GM12875 (cell line): Measurements from ENCODE around the gene GASK1A.

ENCODE experiments used
- H3K4me3 ChIP-seq: one replicate; pipeline ENCODE4 v1.5.1; 2011; ENCODE audit warnings: low read depth, low read length, control low read depth
- CTCF ChIP-seq: IDR thresholded peaks from 2 replicates; pipeline ENCODE4 v1.5.1; 2011; ENCODE audit warnings: low read depth, mild to moderate bottlenecking, control low read depth, inconsistent platforms, low read length, moderate library complexity, borderline replicate concordance; ENCODE audit not compliant: insufficient read depth

Gene GASK1A

GRCh38 chr3:43072361-43072760 lies 93.2 kb downstream of the GASK1A start:
- no peak for TF ChIP-seq CTCF
- no peak overlapping the region for H3K4me3 ChIP-seq

- H3K4me3 ChIP-seq, result no peak overlapping the region
- TF ChIP-seq CTCF, result no peak
Measured at GRCh38 chr3:43073116-43073835, 94.2 kb downstream of the GASK1A start.

DNA sequence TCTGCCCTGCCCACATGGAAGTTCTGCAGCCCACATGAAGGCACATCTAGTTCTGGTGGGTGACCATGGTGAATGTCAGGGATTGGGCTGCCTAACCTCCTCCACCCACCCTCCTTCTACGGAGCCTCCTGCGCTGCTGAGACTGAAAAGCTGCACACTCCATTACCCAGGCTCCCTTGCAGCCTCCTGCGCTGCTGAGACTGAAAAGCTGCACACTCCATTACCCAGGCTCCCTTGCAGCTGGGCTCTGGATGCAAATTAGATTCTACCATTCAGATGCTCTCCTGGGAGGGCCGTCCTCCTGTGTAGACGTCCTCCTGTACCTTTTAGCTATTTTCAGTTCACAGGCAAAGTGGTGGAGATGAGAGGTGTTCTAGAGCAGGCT lies 94.7 kb downstream of the GASK1A start:
- H3K4me3 ChIP-seq, result no peak overlapping the region
- no peak for TF ChIP-seq CTCF

GRCh38 chr3:43074482-43074881 lies 95.4 kb downstream of the GASK1A start:
- no peak overlapping the region for H3K4me3 ChIP-seq
- TF ChIP-seq CTCF, result no peak

- no peak for TF ChIP-seq CTCF
- no peak overlapping the region for H3K4me3 ChIP-seq
Measured at GRCh38 chr3:43074901-43075689, 96.0 kb downstream of the GASK1A start.

GRCh38 chr3:43075904-43076661 lies 97.0 kb downstream of the GASK1A start:
- no peak overlapping the region for H3K4me3 ChIP-seq
- no peak for TF ChIP-seq CTCF
